LoVo (cell line): ENCODE results near the gene JPH3.

Source experiments
- DNase-seq: peaks from one replicate; pipeline ENCODE4 v3.0.0-alpha.2; 2016; ENCODE audit warnings: low spot score

Gene JPH3

DNA sequence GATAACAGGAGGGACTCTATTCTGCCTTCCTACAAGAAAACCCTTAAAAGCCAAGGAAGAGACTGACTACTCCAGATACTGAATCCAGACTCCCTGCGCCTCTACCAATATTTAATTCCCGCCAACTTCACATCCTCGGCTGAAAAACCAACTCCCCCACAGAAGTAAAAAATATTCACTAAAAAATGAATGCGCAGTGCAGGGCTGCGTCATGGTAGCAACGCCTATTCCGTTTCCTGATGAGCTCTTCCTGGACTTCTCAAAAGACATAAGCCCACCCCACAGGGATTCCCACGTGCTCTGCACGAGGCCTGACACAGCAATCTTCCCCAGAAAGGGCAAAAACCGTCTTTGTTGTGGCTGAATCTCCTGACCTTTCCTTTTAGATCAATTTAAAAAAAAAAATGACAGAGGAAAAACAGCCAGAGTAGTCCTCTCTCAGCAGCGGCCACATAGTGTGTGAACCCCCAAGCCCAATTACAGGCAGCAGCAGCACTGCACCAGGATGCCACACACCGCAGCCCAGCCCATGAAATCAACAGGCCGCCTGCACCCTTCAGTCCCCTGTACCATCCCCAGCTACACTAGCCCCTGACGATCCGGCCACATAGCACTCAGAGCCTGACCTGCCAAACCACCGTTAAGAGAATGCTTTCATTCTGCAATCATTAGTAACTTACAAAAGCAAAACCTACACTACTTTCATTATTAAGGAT, 139.6 kb downstream of the JPH3 start:
- no peak for DNase-seq

DNA sequence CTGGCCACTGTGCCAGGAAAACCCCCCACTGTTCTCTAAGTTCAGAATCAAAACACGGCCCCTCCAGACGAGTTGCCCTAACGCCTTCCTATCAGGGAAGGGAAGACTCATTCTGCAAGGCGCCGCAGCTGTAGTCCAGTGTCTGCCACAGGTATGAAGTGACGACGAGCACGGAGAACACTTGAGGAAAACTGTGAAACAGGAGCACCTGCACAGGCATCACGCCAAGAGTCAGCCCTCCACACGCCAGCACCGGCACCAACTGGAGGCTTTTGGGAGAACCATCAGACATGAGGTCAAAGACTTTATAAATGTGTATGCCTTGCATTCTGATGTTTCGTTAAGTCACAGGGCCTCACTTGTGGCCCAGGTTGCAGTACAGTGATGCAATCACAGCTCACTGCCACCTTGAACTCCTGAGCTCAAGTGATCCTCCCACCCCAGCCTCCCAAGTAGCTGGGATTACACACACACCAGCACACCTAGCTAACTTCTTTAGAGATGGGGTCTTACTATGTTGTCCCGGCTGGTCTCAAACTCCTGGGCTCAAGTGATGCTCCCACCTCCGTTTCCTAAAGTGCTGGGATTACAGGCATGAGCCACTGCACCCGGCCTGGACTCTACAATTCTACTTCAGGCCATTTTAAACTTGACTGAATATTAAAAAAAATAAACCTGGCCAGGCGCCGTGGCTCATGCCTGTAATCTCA, 140.6 kb downstream of the JPH3 start:
- DNase-seq, result no peak

DNA sequence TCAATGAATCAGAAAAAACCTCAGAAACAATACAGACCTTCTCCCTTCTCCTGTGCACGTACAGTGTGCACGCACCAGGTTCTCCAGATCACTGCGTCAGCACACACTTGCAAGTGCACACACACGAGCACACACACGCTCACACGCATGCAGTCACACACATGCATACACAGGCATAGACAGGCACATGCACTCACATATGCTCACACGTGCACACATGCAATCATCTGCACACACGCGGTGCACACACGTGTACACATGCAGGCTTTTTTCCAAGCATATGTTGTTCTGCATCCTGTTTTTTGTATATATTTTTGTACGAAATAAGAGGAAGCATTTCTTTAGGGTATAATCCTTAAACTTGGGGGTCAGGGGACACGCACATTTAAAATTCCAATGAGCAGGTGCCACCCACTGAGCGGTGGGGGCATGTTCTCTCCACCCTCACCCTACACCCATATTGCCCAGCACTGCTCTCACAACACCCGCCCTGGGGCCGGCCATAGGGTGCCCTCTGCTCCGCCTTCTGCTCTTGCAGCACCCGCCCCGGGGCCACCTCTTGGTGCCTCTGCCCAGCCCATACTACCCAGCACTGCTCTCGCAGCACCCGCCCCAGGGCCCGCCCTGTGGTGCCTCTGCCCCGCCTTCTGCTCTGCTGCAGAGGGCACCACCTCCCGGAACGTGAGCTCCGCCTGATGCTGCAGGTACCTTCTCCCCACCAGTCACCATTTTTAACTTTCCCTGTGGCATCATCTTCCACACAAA, 142.6 kb downstream of the JPH3 start:
- DNase-seq, result no peak

DNA sequence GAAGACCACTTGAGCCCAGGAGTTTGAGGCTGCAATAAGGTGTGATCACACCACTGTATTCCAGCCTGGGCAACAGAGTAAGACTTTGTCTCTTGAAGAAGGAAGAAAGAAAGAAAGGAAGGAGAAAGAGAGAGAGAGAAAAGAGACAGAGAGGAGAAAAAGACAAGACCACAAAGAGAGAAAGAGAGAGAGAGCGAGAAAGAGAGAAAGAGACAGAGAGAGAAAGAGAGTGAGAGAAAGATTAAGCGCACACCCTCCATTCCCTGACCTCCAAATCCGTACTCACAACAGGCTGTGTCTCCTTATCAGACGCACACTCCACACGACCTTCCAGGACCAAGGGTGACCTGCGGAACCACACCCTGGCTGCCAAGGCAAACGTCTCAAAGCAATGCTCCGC, 143.9 kb downstream of the JPH3 start:
- no peak for DNase-seq
